NCI-H1694 treated with DMSO at 0.1 percent for 48 hours (cell line): ENCODE results near the gene BCAS1.
"Not testable (repeated sequence)": the region's sequence is repeated elsewhere in the genome, so short reads cannot be mapped to it uniquely, and the experiment has no call there.

Source experiments
- DNase-seq: peaks from one replicate; lab custom pipeline; 2025; lab: John Stamatoyannopoulos, UW

BCAS1 gene

DNA sequence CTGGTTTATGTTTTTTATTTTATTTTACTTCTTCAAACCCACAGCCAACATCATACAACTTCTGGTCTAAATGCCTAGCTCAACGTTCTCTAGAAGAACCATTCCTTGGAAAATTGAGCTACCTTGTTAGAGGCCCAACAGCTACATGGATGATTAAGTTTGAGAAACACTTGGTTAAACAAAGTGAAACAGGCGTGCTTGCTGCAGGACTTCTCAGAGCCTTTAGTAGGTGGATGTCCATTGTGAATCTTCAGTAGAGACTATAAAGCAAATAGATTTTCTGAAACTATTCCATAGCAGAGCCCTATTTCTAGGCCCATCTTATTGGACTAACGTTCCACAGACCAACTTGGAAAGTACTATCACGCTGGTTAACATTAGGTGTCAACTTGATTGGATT is 51.3 kb downstream of the BCAS1 start:
- no peak for DNase-seq

DNA sequence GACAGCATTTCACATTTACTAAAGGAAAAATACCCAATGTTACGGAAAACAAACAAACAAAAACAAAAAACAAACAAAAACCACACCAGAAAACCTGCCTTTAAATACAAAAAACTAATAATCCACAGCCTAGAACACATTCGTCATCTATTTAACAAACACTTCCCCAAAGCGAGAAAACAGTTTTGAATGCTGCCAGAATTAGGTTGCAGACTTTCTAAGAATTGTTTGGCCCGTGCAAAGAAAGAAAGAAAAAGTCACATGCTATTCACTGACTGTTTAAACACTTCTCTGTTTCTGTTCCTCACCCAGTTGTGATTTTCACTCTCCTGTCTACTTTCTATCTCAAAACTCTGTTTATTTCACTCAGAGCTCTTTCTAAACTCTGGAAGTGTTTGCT is 52.5 kb downstream of the BCAS1 start:
- no peak for DNase-seq

DNA sequence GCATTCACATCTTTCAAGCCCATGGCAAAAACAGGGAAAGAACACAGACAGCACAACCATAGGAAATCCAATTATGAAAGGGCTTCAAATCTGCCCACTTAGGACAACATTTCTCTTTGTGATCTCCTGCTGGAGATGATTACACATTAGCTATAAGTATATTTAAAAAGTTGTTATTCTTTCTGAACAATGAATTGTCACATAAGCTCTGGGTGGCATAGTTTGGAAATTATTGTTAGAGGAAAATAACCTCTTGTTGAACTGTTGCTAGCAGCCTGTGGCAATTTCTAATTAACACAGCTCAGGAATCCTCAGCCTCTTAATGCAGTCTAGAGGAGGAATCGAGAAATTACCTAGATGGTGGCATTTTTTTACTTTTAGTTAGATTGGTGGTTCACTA is 54.9 kb downstream of the BCAS1 start:
- DNase-seq: no peak

DNA sequence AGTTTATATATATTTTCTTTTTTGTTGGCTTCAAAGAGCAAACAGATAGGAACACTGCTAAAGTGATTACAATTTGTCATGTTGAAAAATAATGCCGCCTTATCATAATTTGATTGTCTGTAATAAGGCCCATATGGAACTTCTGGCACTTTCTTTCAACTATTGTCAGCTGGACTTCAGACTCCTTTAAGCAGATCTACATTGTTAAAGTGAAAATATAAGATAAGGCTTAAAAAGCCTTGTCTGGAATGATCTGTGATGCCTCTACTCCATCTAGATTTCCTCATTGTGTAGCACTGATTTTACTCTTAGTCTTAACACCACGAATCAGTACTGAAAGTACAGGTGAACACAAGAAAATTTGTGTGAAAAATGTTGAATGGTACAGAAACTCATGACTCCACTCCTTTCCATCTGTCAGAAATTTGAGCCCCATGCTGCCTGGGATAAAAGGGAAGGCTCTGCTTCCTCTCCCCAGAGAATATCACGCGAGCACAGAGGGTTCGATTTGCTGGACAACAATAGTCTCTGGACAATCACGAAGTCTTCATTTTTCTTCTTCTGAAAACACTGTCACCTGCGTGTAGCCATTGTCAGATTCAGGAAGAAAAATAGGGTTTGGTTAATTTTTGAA is 56.0 kb downstream of the BCAS1 start:
- DNase-seq: no peak

DNA sequence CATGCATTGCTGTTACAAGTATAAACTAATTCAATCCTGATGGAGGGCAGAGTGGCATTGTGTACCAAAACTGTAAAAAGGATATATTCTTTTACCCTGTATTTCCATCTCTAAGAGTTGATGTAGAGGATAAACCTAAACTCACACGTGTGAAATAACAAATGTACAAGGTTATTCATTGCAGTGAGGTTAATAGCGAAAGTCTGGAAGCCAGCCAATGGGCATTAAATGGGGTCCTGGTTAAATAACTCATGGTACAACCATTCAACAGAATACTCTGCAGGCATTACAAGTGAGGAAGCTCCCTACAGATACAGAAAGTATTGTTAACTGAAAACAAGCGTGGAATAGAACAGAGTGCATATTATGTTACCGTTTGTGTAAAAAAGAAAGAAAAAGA is 56.9 kb downstream of the BCAS1 start:
- DNase-seq: no peak

DNA sequence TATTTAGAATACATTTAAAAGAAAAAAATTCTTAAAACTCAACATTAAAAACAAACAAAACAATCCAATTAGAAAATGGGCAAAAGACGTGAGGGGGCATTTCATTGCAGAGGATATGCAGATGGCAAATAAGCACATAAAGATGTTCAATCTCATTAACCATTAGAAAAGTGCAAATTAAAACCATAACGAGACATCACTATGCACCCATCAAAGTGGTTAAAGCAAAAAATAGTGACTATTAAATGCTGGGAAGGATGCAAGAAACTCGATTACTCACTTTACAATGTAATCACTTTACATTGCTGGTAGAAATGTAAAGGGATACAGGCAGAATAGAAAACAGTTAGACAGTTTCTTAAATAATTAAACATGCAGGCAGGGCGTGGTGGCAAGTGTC is 59.0 kb downstream of the BCAS1 start:
- DNase-seq: no peak

DNA sequence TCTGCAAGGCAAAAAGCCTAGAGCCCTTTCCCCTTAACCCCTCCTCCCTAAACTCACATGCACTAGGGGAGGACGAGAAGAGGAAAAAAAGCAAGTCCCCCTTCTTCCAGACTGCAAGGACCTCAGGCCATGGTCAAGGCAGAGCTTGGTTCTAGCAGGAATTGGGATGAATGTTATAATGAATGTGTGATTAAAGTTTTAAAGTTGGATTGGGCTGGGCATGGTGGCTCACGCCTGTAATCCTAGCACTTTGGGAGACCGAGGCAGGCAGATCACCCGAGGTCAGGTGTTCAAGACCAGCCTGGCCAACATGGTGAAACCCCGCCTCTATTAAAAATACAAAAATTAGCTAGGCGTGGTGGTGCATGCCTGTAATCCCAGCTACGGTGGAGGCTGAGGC is 64.2 kb downstream of the BCAS1 start:
- not testable (repeated sequence) for DNase-seq

- DNase-seq: no peak
Observed at GRCh38 chr20:54005524-54005923, 64.9 kb downstream of the BCAS1 start.

GRCh38 chr20:54004445-54004844 is 65.9 kb downstream of the BCAS1 start:
- no peak for DNase-seq

DNA sequence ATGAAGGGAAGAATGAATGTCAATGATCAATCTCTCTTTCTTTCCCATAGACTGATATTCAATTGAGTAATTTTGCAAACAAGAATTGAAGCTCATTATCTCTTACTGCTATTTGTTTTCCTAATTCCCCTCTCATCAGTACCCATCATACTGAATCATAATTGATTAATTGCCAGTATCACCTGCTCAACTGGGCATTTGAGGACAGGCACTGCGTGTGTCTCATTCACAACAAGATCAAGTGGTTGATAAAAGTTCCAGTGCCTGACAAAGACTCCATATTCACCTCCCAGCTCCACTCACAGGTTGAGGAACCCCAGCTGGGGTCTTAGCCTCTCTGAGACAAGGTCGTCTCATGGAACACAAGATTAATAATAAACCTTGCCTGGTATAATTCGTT is 67.7 kb downstream of the BCAS1 start:
- DNase-seq: no peak

DNA sequence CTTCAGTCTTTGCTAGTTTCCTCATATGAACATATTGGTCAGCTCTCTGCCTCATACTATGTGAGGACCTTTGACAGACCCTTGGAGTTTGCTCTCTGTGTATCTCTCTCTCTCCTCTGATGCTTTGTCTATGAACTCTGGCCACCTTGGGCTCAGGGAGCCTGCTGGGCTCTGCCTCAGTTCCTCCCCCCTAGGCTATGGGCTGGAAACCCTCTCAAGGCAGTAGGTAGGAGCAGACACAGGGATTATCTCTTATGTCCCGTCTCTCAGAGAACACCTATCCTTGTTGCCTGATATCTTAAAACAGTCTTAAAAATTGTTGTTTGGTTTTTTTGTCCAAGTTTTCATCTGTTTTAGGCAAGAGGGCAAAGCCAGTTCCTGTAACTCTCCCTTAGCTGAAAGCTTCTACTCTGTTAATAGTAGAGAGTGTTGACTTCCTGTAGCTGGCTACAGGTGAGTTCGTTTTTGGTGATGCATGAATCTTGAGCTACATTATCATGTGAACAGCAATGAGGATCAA is 68.3 kb downstream of the BCAS1 start:
- no peak for DNase-seq

GRCh38 chr20:54000914-54001313 is 69.5 kb downstream of the BCAS1 start:
- DNase-seq: no peak

DNA sequence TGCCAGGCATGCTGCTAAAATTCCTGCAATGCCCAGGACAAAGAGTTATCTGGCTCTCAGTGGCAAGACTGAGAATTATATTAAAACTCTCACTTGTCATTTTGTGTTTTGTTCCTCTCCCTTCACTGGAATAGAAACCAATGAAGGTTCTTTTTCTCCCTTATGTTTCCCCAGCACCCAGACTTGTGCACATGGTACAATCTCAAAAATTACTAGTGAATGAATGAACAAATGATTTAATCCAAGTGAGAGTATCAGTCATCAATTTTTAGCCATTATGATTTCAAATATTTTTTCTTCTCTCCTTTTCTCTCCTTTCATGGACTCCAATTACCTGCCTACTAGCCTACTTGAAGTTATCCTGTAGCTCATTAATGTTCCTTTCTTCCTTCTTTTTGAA is 70.1 kb downstream of the BCAS1 start:
- DNase-seq: no peak

DNA sequence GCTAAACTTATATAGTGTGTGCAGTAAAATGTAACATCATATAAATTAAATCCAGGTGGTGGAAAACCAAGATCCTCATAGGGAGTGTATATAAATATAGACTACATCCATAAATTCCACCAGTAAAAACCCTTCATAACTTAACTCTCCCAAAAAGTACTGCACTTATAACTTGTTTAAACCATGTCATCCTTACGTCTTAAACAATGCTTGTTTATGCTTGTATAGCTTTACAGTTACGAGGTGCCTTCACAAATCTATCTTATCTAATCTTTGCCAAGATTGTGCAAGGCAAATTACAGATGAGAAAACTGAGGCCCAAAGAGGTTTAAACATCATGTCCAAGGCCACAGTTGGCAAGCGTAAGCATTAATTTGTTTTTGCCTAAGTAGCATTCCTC is 71.3 kb downstream of the BCAS1 start:
- no peak for DNase-seq

- no peak for DNase-seq
Observed at GRCh38 chr20:53996584-53997486, 73.6 kb downstream of the BCAS1 start.

DNA sequence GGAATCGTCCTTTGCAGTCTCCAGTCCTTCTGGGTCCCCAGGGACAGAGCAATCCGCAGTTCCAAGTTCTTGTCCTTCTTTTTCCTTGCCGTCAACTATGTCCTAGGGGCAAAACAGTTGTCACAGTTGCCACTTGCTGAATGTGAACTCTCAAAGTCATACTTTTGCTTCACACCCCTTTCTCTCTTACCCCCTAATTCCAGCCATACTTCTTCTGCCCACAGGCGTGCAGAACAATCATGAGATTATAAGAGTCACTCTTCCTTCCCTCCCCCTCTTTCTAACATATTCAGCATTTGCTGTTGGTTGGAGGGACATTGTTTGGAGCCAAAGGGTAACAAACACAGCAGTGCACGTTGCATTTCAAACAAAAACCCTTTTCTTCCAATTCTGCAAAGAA is 74.4 kb downstream of the BCAS1 start:
- DNase-seq: no peak

DNA sequence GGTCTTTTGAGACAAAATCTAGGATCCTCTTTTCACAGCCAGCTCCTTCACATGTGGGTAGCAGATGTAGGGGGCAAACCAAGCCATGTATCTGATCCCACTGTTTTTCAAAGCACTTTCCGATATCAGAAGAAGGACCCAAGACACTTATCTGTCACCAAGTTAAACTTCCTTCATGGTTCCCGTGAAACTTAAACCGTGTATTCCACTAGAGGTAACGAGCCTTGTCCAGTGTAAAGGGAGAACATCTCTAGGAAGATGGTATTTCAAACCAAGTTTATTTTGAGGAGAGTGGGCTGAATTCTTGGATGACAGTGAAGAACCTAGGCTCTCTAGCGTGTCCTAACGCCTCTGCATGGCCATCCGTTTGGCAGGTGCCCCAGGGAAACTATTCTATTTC is 76.3 kb downstream of the BCAS1 start:
- no peak for DNase-seq

GRCh38 chr20:53993310-53993709 is 77.1 kb downstream of the BCAS1 start:
- DNase-seq: no peak

DNA sequence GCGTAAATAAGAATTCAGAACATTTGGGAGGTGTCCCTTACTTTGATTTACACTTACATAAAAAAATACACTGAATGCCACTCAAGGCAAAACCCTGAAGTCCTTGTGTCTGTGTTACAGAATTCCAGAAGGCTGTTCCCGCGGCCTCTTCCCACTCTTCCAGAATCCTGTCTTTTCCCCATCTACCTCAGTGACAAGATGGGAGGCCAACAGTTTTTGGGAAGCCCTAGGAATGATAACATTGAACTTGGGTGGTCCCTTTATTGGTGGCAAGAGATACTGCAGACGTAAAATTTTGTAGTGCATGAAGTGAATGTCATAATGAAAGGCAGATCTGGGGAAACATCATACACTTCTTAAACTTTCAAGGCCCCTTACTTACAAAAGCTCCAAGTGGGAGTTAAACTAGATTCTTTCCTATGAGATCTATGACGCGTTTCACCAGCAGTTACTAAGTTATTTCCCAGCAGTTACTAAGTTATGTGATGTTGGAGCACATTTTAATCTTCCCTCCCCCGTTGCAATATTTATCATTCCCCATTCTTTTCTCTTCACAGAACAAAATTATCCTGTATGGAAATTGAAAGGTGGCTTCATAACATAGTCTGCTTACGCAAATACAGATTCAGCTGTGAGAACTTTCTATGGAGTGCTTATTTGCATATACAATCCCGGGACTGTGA is 79.5 kb downstream of the BCAS1 start:
- DNase-seq: no peak

- DNase-seq: no peak
Observed at GRCh38 chr20:53990003-53990402, 80.4 kb downstream of the BCAS1 start.

DNA sequence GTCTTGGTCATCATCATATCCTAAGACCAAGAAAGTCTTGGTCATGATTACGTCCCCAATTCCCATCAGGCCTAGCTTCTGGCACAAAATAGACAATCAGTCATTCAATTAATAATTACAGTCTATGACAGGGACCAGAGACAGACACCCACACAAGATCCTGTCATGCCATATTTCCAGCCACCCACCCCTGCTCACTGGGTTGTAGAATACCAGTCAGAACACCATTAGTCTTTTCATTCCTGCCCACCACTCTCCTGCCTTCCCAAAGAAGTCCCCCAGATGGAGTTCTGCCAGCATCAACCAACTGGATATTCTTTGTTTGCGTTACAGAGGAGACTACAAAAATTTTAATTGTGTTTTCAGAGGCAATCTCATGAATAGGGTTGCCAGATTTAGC is 81.0 kb downstream of the BCAS1 start:
- DNase-seq: no peak

DNA sequence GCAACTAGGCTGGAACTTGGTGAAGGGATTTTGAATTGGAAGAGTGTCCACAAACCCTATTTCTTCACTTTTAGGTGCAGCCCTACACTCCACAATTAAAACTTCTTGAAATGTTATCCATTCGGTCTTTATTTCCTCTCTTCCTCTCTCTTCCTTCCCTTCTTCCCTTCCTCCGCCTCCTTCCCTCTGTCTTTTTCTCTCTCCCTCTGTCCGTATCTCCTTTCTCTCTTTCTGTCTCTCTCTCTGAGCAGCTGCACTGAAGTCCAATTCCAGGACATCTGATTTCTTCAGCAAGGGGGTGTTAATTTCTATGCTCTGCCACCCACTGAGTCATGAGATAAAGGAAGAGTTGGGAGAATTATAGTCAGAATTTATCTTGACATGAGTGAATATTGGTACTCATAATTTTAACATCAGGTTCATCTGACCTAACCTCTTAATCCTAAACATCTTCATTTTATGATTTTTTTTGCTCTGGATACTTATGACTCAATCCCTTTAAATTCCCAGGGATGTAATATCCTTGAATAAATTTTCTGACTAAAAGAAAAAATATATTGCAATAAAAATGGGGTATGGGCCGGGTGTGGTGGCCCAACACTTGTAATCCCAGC is 84.2 kb downstream of the BCAS1 start:
- DNase-seq: no peak

- DNase-seq: no peak
Observed at GRCh38 chr20:53985150-53985518, 85.3 kb downstream of the BCAS1 start.
